ENCODE results near the gene JMJD8. TPM values are rescaled to one million over a fixed set of nuclear protein-coding genes. Genes with fewer than 3 reads are reported as not detected.

JMJD8 gene
- total and polyA plus RNA-seq, 7 donors, result 19.1 to 63.5 (median 25.5) TPM

- no peak for DNase-seq
- intact Hi-C loops (cut with DNase I), result loop anchor here in 1 of 2 donors (1.0 to 2.0 kb wide), 2 partner anchors 20 to 77 kb away; no protein-coding TSS in a partner anchor
- TF ChIP-seq CTCF (IDR thresholded peaks at IDR 0.05), result no peak
- H3K4me3 ChIP-seq, result no peak overlapping the region
- H3K27ac ChIP-seq, result no peak overlapping the region
- peaks cover 11% of the 10 kb centered on the region for H3K4me1 ChIP-seq
- H3K27me3 ChIP-seq (ENCODE audit: insufficient read depth in 3 of 3, low read length in 2 of 3), result no peaks in the 10 kb centered on the region
- WGBS, 3 donors, result 90 to 92% (median 91%) methylated on average over 19 to 20 of the region's 20 CpGs
- H3K36me3 ChIP-seq (ENCODE audit: insufficient read depth in 1 of 2, low read depth in 1 of 2), result peaks cover 0 to 6% of the 10 kb centered on the region in 2 donors
- H3K9me3 ChIP-seq, result no peaks in the 10 kb centered on the region
- no peak for ATAC-seq
Observed at GRCh38 chr16:659618-660017, 24.5 kb downstream of the JMJD8 start.

GRCh38 chr16:658679-659571, 25.2 kb downstream of the JMJD8 start:
- DNase-seq (no peak), ATAC-seq (no peak)
- Histone ChIP-seq H3K9me3 (no peaks in the 10 kb centered on the region), H3K4me1 (peaks cover 11% of the 10 kb centered on the region), H3K27ac (no peak overlapping the region), H3K27me3 (ENCODE audit: insufficient read depth in 3 of 3, low read length in 2 of 3) (no peaks in the 10 kb centered on the region), H3K4me3 (no peak overlapping the region), H3K36me3 (ENCODE audit: insufficient read depth in 1 of 2, low read depth in 1 of 2) (peaks cover 0 to 6% of the 10 kb centered on the region in 2 donors)
- intact Hi-C loops (cut with DNase I), result loop anchor here in 1 of 2 donors (1.0 kb wide), 1 partner anchor 20 kb away; no protein-coding TSS in a partner anchor
- 90 to 92% (median 90%) methylated on average over 30 to 35 of the region's 35 CpGs for WGBS, 3 donors
- TF ChIP-seq CTCF (IDR thresholded peaks at IDR 0.05), result no peak

- Histone ChIP-seq H3K9me3 (no peaks in the 10 kb centered on the region), H3K4me3 (no peak overlapping the region), H3K36me3 (ENCODE audit: insufficient read depth in 1 of 2, low read depth in 1 of 2) (peaks cover 0 to 6% of the 10 kb centered on the region in 2 donors), H3K27me3 (ENCODE audit: insufficient read depth in 3 of 3, low read length in 2 of 3) (no peaks in the 10 kb centered on the region), H3K4me1 (peaks cover 11% of the 10 kb centered on the region), H3K27ac (no peak overlapping the region)
- no peak for TF ChIP-seq CTCF (IDR thresholded peaks at IDR 0.05)
- ATAC-seq (no peak), DNase-seq (no peak)
- WGBS, 3 donors, result 93 to 95% (median 95%) methylated on average over 22 of the region's 22 CpGs
- intact Hi-C loops (cut with DNase I), result no loop called here
Observed at GRCh38 chr16:657487-657886, 26.6 kb downstream of the JMJD8 start.

GRCh38 chr16:654034-654433, 30.1 kb downstream of the JMJD8 start:
- H3K4me3 ChIP-seq, result no peak overlapping the region
- H3K9me3 ChIP-seq, result no peaks in the 10 kb centered on the region
- 79 to 89% (median 86%) methylated on average over 11 to 12 of the region's 12 CpGs for WGBS, 3 donors
- ATAC-seq (no peak), DNase-seq (no peak)
- peaks cover 5% of the 10 kb centered on the region for H3K4me1 ChIP-seq
- peaks cover 0 to 6% of the 10 kb centered on the region in 2 donors for H3K36me3 ChIP-seq (ENCODE audit: insufficient read depth in 1 of 2, low read depth in 1 of 2)
- TF ChIP-seq CTCF (IDR thresholded peaks at IDR 0.05), result no peak
- intact Hi-C loops (cut with DNase I), result no loop called here
- H3K27me3 ChIP-seq (ENCODE audit: insufficient read depth in 3 of 3, low read length in 2 of 3), result no peaks in the 10 kb centered on the region
- no peak overlapping the region for H3K27ac ChIP-seq

All from psoas muscle (tissue), 8 donors.